HG02798 (cell line): ENCODE results near the gene SNX33.
"Not testable (repeated sequence)": the region's sequence is repeated elsewhere in the genome, so short reads cannot be mapped to it uniquely, and the experiment has no call there.

ENCODE experiments used
- ATAC-seq: cut with Tn5 transposase; IDR thresholded peaks from one replicate; pipeline ENCODE4 v1.9.1; 2021; ENCODE audit warnings: mild to moderate bottlenecking; ENCODE audit not compliant: unreplicated experiment, poor library complexity

Gene SNX33

DNA sequence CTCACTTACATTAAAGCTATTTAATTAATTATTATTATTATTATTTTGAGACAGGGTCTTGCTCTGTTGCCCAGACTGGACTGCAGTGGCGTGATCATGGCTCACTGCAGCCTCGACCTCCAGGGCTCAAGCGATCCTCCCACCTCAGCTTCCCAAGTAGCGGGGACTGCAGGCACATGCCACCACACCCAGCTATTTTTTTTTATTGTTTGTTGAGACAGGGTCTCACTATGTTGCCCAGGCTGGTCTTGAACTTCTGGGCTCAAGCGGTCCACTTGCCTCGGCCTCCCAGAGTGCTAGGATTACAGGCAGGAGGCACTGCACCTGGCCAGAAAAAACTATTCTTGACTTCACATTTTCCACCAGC lies 30.6 kb downstream of the SNX33 start:
- not testable (repeated sequence) for ATAC-seq

DNA sequence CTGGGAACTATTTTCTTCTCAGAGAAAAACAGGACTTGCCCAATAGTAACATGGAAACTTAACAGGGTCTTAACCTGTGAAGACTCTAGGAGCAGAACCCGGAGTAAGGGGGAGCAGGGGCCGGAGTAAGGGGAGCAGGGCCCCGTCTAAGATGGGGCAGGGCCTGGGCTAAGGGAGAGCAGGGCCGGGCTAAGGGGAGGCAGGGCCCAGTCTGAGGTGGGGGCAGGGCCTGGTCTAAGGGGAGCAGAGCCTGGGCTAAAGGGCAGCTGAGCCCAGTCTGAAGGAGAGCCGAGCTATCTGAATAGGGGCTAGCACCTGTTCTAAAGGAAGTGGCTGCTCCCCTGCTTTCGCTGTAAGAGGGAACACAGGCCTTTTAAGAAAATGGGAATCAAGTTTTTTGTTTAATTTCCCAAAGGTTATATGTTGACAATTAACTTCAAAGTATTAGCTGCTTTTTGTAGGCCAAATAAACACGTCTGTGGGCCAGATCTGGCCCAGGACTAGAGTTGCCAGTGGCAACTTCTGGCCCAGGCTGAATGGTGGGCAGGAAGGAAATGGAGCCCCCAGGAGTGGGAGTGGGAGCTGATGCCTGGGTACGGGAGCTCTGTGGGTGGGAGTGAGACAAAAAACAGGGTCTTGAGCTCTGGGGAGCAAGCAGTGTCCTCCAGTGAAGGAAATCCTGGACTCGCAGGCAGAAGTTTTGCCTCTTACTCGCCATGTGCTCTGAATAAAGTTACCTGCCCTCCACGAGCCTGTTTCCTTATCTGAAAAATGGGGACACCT lies 32.5 kb downstream of the SNX33 start:
- no peak for ATAC-seq

DNA sequence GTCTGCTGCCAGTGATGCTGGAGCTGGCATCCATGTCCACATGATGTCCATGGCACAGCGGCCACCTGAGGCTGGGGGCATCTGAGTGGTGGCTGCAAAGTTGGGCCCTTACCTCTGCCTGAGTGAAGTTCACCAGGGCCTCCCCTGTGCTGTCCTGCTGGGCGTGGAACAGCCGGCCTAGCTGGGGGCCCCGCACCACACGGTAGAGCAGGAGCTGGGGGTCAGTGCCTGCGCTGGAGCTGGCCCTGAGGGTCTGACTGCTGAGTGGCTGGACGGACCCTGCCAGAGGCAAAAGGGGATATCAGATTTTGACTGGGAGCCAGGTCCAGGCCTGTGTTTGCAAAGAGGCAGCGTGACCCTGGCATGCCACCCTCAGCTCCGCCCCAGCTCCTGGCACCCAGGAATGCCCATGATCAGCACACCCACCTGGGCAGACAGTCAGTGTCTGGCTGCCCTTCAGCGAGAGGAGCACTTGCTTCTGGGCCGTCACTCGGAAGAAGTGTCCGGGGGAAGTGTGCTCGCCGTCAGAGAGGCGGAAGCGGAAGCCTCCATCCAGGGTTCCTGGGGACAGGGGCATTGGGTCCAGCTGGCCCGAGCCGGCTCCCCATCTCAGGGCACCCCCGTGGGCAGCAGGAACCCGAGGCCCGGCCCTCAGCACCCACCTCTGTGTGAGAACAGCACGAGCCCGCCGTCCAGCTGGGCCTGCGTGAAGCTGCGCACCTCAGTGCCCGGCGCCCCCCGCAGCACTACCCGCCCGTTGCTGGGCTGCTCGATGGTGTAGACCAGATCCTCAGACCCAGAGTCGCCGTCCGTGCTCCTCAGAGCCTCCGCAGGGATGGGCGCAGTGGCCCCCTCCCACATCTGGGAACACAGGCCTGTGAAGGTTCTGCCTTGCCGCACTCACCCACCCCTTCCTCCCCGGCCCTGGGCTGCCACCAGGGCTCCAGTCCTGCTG lies 34.7 kb downstream of the SNX33 start:
- no peak for ATAC-seq

DNA sequence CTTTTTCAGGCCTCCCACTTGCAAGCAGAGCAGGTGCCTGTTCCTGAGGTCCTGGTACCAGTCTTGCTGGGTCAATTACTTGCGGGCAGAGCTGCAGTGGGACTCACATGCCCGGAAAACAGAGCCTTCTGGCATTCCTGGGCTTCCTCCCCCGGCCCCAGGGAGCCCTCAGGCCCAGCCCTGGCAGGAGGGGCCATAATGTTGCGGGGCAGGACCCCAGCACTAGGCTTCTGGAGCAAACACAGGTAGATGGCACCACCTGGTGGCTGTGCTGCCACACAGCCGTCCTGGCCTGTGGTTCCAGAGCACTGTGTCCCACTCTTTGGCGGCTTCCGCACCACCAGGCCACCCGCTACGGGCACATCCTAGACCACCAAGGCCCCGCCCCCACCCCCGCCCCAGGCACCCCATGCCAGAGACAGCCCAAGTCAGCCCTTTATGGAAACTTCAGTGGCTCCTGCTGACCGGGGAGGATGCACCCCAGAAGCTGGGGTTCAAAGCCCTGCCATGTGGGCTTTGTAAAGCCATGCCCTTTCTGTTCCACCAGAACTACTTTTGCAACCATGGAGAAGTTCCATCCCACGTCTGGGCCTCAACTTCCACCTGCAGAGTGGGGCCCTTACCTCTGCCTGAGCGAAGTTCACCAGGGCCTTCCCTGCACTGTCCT lies 36.1 kb downstream of the SNX33 start:
- peak; percentile 62 for ATAC-seq

DNA sequence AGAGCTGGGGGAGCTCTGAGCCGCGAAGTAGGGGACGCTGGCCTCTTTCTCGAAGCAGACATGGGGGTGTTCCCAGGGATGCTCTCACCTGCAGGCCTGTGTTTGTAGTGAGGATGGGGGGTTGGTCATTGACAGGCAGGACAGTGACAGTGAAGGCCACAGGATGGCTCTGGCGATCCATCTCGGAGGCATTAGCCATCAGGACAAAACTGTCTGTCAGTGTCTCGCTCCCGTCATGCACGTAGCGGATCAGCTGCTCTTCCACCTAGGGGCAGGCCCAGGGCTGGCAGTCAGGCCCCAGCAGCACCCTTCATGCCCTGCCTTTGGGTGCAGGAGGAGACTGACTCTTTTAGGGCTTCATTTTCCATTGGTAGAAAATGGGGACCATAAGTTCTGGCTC lies 36.9 kb downstream of the SNX33 start:
- no peak for ATAC-seq

DNA sequence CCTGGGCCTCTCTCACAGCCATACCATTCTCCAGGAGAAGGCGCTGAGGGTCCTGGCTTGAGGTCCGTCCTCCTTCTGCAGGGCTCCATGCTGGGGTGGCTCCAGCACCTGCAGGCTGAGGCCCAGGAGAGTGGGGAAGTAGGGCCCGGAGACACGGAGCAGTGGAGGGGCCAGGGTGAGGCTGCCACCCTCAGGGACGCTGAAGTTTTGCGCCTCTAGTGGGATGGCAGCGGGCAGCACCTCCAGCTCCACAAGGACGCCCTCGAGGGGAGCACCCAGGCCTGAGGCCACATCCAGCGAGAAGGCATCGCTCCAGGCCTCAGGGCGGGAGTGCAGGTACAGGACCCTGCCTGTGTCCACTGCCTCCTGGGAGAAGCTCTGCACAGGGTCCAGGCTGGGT lies 37.5 kb downstream of the SNX33 start:
- ATAC-seq = no peak

DNA sequence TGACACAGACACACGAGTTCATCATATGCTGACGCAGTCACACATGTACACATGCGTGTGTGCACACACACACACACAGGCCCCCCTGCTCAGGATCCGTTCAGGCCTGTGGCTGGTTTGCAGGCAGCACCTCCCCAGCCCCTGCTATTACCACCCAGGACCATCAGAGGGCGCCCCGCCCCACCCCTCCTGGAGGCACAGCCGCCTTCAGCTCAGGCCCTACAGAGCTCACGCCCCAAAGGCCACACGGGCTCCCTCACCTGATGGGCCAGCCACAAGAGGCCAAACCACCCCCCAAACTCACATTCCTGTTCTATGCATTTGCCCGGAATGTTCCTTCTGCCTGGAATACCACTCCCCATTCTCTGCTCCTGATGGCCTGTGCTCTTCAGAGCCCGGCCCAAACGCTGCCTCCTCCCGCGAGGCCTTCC lies 38.5 kb downstream of the SNX33 start:
- peak; percentile 62 for ATAC-seq

DNA sequence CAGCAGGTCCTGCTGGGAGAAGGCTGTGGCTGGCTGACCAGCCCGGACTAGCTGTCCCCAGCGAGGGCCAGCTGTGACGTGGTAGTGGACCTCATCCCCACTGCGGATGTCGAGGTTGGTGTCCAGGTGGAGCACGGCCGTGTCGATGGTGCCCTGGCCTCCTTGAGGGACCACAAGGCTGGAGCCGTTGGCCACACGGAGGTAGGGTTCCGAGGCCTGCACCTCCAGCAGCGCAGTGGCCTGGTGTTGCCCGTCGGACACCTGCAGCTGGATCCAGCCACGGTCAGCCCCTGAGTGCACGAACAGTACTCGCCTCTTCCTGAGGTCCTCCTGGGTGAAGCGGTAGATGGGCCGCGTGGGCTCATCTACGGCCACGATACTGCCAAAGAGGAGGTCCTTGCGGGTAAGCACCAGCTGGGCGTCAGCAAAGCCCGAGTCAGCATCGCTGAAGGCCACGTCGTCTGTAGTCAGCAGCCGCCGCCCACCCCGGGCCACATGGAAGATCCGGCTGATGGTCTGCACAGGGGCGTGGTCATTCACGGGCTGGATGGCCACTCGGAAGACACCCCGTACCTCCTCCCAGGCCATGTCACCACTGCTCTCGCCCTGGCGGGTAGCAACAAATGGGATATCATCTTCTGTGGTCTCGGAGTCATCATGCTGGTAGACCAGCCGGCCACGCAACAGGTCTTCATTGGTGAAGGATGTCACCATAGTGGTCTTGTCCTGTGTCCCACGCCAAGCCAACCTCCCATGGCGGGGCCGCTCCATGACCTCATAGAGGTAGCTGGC lies 40.0 kb downstream of the SNX33 start:
- no peak for ATAC-seq

DNA sequence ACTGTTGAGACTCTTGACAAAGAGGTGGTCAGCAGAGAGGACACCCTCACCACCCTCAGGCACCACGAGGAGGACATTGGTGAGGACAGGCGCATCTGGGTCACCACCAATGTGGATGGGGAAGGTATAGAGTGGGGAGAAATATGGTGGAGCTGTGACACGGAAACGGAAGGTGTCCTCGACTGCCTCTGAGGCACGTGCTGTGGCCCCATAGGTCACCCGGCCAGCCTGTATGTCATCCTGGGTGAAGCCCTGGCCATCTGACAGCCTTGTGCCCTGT lies 40.5 kb downstream of the SNX33 start:
- ATAC-seq = no peak

DNA sequence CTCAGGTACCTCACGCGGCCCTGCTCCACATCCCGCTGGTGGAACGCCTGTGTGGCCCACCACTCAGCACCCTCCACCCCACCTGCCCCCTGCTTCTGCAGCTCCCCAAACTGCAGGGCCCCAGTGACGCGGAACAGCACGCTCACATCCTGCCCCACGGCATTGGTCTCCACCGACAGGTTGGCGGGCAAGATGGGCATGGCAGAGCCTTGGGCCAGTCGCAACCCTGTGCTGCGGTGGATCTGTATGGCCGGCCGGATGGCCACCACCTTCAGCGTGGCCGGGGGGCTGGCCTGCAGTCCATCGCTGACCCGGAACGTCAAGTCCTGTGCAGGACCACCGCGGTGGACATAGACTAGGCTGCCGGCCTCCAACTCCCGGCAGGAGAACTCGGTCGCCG lies 41.1 kb downstream of the SNX33 start:
- no peak for ATAC-seq

DNA sequence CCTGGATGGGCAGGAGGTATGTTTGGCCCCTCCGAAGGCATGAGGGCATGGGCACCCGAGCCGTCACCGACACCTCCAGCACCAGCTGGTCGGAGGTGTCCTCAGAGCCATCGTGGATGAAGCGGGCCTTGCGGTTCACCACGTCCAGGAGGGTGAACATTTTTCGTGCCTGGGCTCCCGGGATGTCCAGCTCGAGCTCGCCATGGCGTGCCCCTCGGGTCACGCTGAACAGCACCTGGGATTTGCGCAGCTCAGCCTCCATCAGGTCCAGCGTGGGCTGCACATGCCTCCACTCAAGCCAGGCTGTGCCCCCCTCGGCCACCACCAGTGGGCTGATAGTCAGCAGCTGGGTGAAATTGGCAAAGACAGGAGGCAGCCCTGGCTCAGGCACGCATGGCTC lies 41.7 kb downstream of the SNX33 start:
- ATAC-seq = not testable (repeated sequence)

DNA sequence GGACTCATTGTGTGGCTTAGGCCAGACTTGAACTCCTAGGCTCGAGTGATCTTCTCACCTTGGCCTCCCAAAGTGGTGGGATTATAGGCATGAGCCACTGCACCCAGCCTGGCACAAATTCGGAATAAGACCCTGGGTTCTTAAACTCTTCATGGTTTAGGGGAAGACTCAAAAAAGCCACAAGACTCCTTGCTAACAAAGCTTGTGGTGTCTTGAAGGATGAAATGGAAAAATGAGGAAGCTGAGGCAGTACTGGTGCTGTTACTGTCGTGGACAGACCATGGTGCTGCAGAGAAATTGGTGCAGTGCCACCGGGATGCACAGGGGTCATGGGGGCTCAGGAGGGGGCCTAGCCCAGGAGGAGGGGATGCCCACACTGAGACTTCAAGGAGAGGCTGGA lies 44.6 kb downstream of the SNX33 start:
- ATAC-seq = not testable (repeated sequence)

DNA sequence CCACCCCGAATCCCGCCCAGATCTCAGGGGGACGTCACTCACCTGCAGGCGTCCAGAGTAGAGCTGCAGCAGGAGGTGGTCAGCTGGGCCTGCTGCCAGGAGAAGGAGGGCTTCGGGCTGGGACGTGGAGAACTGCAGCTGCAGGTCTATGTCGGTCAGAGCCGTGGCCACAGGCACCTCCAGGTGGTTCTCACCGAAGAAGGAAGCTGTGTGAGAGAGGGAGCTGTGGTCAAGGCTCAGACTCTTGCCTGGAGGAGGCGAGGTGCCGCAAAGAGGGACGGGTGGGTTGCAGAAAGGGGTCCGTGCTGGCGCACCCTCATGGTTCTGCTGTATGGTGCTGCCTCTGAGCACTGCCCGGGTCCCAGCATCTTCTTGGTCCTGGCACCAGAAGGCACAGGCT lies 45.3 kb downstream of the SNX33 start:
- ATAC-seq = not testable (repeated sequence)

DNA sequence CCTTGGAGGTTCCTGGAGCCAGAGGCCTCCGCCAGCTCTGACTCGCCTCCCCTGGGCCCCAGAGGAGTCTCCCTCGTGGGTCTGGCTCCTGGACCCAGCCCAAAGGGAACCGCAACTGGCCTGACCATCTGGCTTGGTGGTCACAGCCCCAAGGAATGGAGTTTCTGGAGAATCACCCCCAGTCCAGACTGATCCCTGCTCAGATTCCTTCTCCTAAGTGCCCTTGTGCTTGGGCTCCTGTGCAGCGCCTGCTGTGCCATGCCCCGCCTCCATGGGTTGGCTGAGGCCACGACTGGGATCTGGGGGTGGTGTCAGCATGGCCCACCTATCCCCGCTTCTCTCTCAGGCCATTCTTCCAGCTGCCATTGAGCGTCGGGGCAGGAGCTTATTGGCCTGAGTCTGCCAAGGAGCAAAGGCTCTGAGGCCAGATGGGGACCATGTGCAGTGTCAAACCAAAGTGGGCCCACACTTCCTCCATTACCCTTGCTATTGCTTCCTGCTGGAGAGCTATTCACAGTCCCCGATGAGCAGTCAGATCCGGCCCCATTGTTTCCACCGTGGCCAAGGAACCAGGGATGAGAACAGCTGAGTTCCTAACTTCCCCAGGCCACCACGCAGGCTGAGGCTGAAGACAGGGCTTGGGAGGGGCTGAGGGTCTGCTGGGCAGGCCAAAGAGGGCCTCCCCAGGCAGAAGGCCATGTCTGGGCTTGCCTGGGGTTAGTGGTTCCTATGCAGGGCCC lies 46.0 kb downstream of the SNX33 start:
- no peak for ATAC-seq

DNA sequence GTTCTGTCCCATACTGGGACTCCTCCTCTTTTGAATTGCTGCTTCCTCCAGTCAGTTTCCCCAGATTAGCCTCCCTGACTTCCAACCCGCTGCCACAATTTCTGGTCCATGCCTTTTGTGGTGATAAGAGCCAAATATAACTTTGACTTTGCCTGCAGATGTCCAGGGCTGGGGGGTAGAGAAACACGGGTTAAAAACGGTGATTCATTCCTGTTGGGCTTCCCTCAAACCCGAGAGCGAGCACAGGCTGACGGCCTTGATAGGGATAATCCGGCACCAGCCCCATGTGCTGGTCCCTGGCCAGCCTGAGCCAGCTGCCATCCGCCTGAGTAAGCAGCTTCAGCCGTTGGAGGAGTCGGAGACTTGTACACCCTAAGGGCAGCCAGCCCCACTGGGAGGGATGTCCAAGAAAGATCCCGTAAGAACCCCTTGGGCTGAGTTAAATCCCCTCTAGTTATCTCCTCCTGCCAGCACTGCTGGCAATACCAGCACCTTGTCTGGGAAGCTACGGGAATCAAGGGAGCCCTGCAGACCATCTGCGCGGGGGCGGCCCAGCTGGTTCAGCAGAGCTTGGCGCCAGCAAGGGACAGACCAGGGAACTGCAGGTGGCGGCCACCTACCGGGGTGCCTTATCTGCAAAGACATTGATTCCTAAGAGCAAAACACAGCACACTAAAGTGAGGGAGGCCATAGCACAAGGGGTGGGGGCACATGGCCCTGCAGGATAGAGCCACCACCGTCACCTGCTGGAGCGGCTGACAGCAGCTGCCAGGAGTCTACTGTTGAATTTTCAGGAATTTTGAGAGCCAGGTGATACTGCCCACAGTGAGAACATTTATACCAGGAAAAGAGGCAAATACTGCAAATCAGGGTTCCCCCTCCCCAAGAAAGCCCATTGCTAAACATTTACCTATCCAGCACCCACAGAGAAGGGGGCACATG lies 46.8 kb downstream of the SNX33 start:
- no peak for ATAC-seq

DNA sequence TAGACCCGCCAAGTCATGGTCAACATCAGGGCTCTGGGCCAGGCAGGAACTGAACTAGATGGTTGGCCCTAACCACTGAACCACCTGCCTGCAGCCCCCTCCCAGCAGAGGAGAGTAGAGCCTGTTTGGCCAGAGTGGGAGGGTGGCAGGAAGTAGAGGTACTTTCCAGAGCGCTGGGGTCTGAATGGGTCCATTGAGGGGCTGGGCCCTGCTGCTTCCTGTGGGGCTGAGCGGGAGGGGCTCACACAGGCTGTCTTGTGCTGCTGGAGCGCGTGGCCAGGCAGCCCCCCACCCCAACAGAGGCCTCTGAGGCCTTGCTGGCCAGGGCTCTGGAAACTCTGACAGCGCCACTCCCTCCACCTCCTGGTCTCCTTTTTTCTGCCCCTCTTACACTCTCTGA lies 47.5 kb downstream of the SNX33 start:
- ATAC-seq = no peak

DNA sequence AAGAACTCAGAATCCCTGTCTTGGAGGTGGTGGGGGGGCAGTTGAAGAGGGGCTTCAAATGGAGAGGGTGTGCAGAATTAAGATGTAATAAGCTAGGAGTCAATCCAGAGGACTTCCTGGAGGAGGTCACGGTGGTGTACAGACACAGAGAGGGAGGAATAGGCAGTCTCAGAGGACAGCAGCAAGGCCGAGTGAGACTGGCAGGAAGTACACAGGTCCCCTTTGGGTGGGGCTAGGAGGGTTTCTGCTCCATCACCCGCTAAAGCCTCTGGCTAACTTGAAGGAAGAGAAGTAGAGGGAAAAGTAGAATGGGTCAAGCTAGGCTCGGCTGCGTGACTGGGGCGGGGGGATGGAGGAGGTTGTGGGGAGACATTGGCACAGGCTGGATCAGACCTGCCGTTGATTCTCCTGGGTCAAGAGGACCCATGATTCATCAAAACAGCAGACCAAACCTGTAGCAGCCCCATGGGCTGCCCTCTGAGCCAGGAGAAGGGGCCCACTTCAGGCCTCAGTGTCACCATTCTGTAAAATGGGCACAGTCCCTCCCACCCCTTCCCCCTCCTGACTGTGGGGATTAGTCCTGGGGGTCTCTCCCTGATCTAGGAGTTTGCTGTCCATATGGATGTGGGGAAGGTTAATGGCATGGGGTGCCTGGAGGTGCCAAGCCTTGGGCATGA lies 48.1 kb downstream of the SNX33 start:
- no peak for ATAC-seq

DNA sequence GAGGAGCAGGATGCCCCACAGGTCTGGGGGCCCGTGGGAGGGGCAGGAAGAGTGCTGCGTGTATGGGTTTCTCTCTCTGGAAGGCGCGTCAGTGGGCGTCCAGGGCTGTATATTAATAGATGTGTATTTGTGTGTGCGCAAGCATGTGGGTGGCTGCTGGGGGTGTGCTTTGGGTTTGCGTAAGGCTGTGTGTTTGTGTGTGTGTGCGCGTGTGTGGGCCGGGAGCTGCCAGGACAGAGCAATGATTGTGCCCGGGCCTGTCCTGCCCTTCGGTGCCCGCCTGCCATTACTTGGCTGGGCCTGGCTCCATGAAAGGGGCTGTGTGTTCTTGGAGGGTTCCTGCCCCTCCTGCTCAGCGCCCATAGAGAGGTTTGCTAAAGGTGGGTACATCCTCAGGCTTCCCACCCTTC lies 48.6 kb downstream of the SNX33 start:
- ATAC-seq = no peak
